Measurements from ENCODE around the gene PPP4R2. TPM values are rescaled to one million over a fixed set of nuclear protein-coding genes. Genes with fewer than 3 reads are reported as not detected.

The PPP4R2 gene
- total and polyA plus RNA-seq, 2 donors (not counting 3 experiments of a cell fraction or from before 2014, with no cell fraction given): 6.5 to 74.4 TPM

DNA sequence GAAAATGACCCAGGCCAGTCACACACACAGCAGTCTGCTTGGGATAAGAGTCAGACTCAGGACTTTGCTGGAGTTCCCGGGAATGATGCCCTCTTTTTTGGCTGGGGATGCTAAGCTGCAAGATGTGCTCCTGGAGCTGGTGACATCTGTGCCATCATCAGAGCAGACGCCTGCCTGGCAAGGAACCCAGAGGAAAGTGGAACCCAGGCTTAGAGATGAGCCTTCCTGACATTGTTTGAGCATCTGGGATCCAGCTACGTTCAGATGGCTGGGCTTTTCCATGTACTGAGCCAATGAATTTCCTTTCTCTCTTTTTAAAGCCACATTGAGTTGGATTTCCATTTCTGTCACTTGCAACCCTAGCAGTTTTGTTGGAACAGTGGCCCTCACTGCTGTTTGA lies 118.1 kb downstream of the PPP4R2 start:
- ChIA-PET POLR2A (no interaction called here), CTCF (no interaction called here)
- no peaks in the 10 kb centered on the region for H3K36me3 ChIP-seq (ENCODE audit: control insufficient read depth in 2 of 2, extremely low read depth in 1 of 2, insufficient read depth in 2 of 2, low read length in 2 of 2)
- H3K27ac ChIP-seq (ENCODE audit: insufficient read depth, low read depth, low read length): no peak overlapping the region
- H3K79me2 ChIP-seq (ENCODE audit: control insufficient read depth, insufficient read depth, low read length): no peaks in the 10 kb centered on the region
- no peaks in the 10 kb centered on the region for H3K9me3 ChIP-seq (replicated peaks; ENCODE audit: control insufficient read depth, insufficient read depth, low read length)
- H3K27me3 ChIP-seq (ENCODE audit: control insufficient read depth in 2 of 2, insufficient read depth in 2 of 2, low read length in 2 of 2): no peaks in the 10 kb centered on the region
- no peak overlapping the region for H2AFZ ChIP-seq (ENCODE audit: low read depth, low read length)
- no peak for TF ChIP-seq POLR2AphosphoS5 (IDR thresholded peaks at IDR 0.05; ENCODE audit: insufficient read depth, low read depth, low read length)
- TF ChIP-seq, protein P1, sequence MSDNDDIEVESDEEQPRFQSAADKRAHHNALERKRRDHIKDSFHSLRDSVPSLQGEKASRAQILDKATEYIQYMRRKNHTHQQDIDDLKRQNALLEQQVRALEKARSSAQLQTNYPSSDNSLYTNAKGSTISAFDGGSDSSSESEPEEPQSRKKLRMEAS (IDR thresholded peaks at IDR 0.05; ENCODE audit: insufficient read depth, insufficient read length): no peak
- TF ChIP-seq, protein P2, sequence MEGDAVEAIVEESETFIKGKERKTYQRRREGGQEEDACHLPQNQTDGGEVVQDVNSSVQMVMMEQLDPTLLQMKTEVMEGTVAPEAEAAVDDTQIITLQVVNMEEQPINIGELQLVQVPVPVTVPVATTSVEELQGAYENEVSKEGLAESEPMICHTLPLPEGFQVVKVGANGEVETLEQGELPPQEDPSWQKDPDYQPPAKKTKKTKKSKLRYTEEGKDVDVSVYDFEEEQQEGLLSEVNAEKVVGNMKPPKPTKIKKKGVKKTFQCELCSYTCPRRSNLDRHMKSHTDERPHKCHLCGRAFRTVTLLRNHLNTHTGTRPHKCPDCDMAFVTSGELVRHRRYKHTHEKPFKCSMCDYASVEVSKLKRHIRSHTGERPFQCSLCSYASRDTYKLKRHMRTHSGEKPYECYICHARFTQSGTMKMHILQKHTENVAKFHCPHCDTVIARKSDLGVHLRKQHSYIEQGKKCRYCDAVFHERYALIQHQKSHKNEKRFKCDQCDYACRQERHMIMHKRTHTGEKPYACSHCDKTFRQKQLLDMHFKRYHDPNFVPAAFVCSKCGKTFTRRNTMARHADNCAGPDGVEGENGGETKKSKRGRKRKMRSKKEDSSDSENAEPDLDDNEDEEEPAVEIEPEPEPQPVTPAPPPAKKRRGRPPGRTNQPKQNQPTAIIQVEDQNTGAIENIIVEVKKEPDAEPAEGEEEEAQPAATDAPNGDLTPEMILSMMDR (IDR thresholded peaks at IDR 0.05; ENCODE audit: extremely low read depth in 1 of 2, insufficient read depth in 1 of 2, low read depth in 1 of 2, low read length in 2 of 2): no peak
- FAIRE-seq (no peak), DNase-seq (ENCODE audit: low read depth, low spot score) (no peak)
- no peaks in the 10 kb centered on the region for H4K20me1 ChIP-seq (replicated peaks; ENCODE audit: control insufficient read depth, extremely low read depth, insufficient read depth, low read length)
- no peak overlapping the region for H3K9ac ChIP-seq (replicated peaks; ENCODE audit: extremely low read depth, insufficient read depth, low read length)
- H3K4me3 ChIP-seq (replicated peaks in 1 of 3; ENCODE audit: insufficient read depth in 1 of 3, low read depth in 1 of 3, low read length in 3 of 3): no peak overlapping the region
- intact Hi-C loops (cut with micrococcal nuclease) (no loop called here), dilution Hi-C loops (cut with MboI; ENCODE audit: extremely low pct_ligation_motif_present, low sequenced_read_pairs) (no loop called here)
- BruUV-seq (replicated peaks): no TSS peak
- H3K9me1 ChIP-seq (replicated peaks; ENCODE audit: control insufficient read depth, extremely low read depth, insufficient read depth, low read length): no peaks in the 10 kb centered on the region
- no peaks in the 10 kb centered on the region for H3K4me1 ChIP-seq (ENCODE audit: control insufficient read depth, extremely low read depth, insufficient read depth, low read length)
- no peak overlapping the region for H3K4me2 ChIP-seq (ENCODE audit: insufficient read depth, low read length)

DNA sequence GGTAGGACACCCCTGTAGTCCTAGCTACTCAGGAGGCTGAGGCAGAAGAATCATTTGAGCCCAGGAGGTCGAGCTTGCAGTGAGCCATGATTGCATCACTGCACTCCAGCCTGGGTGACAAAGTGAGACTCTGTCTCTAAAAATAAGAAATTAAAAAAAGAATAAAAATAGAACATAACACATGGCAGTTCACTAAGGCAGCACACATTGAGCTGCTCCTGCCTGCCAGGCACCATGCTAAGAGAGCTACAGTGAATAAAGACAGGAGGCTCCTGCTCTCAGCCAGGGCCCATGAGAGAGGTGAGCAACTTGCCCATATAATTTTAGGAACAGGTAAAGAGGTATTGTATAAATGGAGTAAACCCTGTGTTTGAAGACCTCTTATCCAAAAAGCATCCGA lies 119.2 kb downstream of the PPP4R2 start:
- Histone ChIP-seq H3K4me2 (ENCODE audit: insufficient read depth, low read length) (no peak overlapping the region), H3K4me3 (replicated peaks in 1 of 3; ENCODE audit: insufficient read depth in 1 of 3, low read depth in 1 of 3, low read length in 3 of 3) (no peak overlapping the region), H3K36me3 (ENCODE audit: control insufficient read depth in 2 of 2, extremely low read depth in 1 of 2, insufficient read depth in 2 of 2, low read length in 2 of 2) (no peaks in the 10 kb centered on the region), H3K9me3 (replicated peaks; ENCODE audit: control insufficient read depth, insufficient read depth, low read length) (no peaks in the 10 kb centered on the region), H2AFZ (ENCODE audit: low read depth, low read length) (no peak overlapping the region), H4K20me1 (replicated peaks; ENCODE audit: control insufficient read depth, extremely low read depth, insufficient read depth, low read length) (no peaks in the 10 kb centered on the region), H3K9me1 (replicated peaks; ENCODE audit: control insufficient read depth, extremely low read depth, insufficient read depth, low read length) (no peaks in the 10 kb centered on the region), H3K27me3 (ENCODE audit: control insufficient read depth in 2 of 2, insufficient read depth in 2 of 2, low read length in 2 of 2) (no peaks in the 10 kb centered on the region), H3K4me1 (ENCODE audit: control insufficient read depth, extremely low read depth, insufficient read depth, low read length) (no peaks in the 10 kb centered on the region), H3K27ac (ENCODE audit: insufficient read depth, low read depth, low read length) (no peak overlapping the region), H3K79me2 (ENCODE audit: control insufficient read depth, insufficient read depth, low read length) (no peaks in the 10 kb centered on the region), H3K9ac (replicated peaks; ENCODE audit: extremely low read depth, insufficient read depth, low read length) (no peak overlapping the region)
- FAIRE-seq (no peak), DNase-seq (ENCODE audit: low read depth, low spot score) (no peak)
- intact Hi-C loops (cut with micrococcal nuclease): no loop called here
- dilution Hi-C loops (cut with MboI; ENCODE audit: extremely low pct_ligation_motif_present, low sequenced_read_pairs): no loop called here
- TF ChIP-seq POLR2A (IDR thresholded peaks at IDR 0.05; ENCODE audit: low read depth, low read length): no peak
- no peak for TF ChIP-seq EZH2 (IDR thresholded peaks at IDR 0.05; ENCODE audit: borderline replicate concordance, low read depth, low read length, severe bottlenecking)
- no peak for TF ChIP-seq GATA2 (IDR thresholded peaks at IDR 0.05; ENCODE audit: insufficient read depth, insufficient read length, low read depth, low read length)
- TF ChIP-seq JUN (IDR thresholded peaks at IDR 0.05; ENCODE audit: borderline replicate concordance, insufficient read depth, insufficient read length, low read depth): no peak
- no peak for TF ChIP-seq POLR2AphosphoS5 (IDR thresholded peaks at IDR 0.05; ENCODE audit: insufficient read depth, low read depth, low read length)
- TF ChIP-seq, protein P1 (IDR thresholded peaks at IDR 0.05; ENCODE audit: insufficient read depth, insufficient read length): no peak
- no peak for TF ChIP-seq MYC (IDR thresholded peaks at IDR 0.05; ENCODE audit: low read depth, low read length)
- TF ChIP-seq FOS (IDR thresholded peaks at IDR 0.05; ENCODE audit: borderline replicate concordance, insufficient read depth, low read length): no peak
- TF ChIP-seq, protein P2 (IDR thresholded peaks at IDR 0.05; ENCODE audit: extremely low read depth in 1 of 2, insufficient read depth in 1 of 2, low read depth in 1 of 2, low read length in 2 of 2): no peak
- ChIA-PET POLR2A (no interaction called here), CTCF (no interaction called here)
- no TSS peak for BruUV-seq (replicated peaks)

Measured in endothelial cell of umbilical vein (primary cell).